ENCODE data around the gene MCMBP.

DNA sequence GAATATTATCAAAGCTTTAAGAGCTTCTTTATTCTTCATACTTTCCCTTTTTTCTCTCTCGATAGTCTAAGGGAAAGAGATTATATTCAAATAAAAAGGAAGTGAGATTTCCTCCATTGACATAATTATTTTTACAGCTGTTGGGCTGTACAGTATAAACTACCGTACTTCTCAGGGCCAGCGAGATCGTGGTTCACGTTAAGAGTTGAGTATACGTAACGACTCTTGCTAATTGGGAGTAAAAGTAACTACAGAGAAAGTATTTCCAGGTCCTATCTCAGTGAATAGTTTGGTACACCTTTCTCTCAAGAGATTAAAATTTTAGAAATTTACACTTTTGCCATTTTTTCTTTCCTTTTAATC is 89.0 kb downstream of the MCMBP start:
- no peak for TF ChIP-seq YY1 (IDR thresholded peaks at IDR 0.05; ENCODE audit: insufficient read depth, insufficient read length)
- TF ChIP-seq ZNF274 (IDR thresholded peaks at IDR 0.05; ENCODE audit: low read depth, low read length) = no peak

All from NT2/D1 (cell line).